Endothelial cell (in vitro differentiated cells): ENCODE data around the gene GDF2. TPM values are rescaled to one million over a fixed set of nuclear protein-coding genes. Genes with fewer than 3 reads are reported as not detected.

Experiments
- DNase-seq: peaks from one replicate; pipeline ENCODE4 v3.0.0; 2021; ENCODE audit warnings: low spot score
- H3K27ac Mint-ChIP-seq: one replicate; pipeline ENCODE4 v1.8.0; 2021; ENCODE audit warnings: mixed read lengths, inconsistent platforms; ENCODE audit not compliant: unreplicated experiment
- H3K27me3 Mint-ChIP-seq: one replicate; pipeline ENCODE4 v1.8.0; 2021; ENCODE audit warnings: mild to moderate bottlenecking, moderate library complexity, mixed read lengths, inconsistent platforms; ENCODE audit not compliant: unreplicated experiment
- H3K36me3 Mint-ChIP-seq: one replicate; pipeline ENCODE4 v1.8.0; 2021; ENCODE audit warnings: mild to moderate bottlenecking, low read depth, mixed read lengths, inconsistent platforms; ENCODE audit not compliant: unreplicated experiment
- H3K4me1 Mint-ChIP-seq: one replicate; pipeline ENCODE4 v1.8.0; 2021; ENCODE audit warnings: mild to moderate bottlenecking, mixed read lengths, inconsistent platforms; ENCODE audit not compliant: unreplicated experiment
- H3K4me3 Mint-ChIP-seq: one replicate; pipeline ENCODE4 v1.8.0; 2021; ENCODE audit warnings: mild to moderate bottlenecking, mixed read lengths, inconsistent platforms; ENCODE audit not compliant: unreplicated experiment
- H3K9me3 Mint-ChIP-seq: one replicate; pipeline ENCODE4 v1.8.0; 2021; ENCODE audit warnings: mixed read lengths, inconsistent platforms; ENCODE audit not compliant: unreplicated experiment
- CTCF ChIP-seq: fragments of 200-600 bp; sonication (generic); IDR thresholded peaks from one replicate; pipeline ENCODE4 v1.5.0; 2021; ENCODE audit warnings: antibody characterized with exemption; ENCODE audit not compliant: unreplicated experiment
- total RNA-seq: library from RNA; stranded (reverse); fragmentation: NEBNext Ultra II Directional; extraction: Animal tissue kit (Norgen Biotek cat#: 25700); gene quantifications from one replicate; pipeline ENCODE4 v1.2.1, GENCODE V29; 2021; ENCODE audit not compliant: unreplicated experiment

GDF2 gene
- total RNA-seq, 1 donor from 2014 or later, result not detected

- Mint-ChIP-seq H3K4me3 (no peak overlapping the region), H3K4me1 (peaks cover 17% of the 10 kb centered on the region), H3K27ac (no peak overlapping the region), H3K27me3 (peaks cover 11% of the 10 kb centered on the region), H3K9me3 (no peaks in the 10 kb centered on the region), H3K36me3 (no peaks in the 10 kb centered on the region)
- no peak for DNase-seq
- no peak for TF ChIP-seq CTCF
These were observed 34.9 kb upstream of the GDF2 start for GRCh38 chr10:47287365-47287802.

DNA sequence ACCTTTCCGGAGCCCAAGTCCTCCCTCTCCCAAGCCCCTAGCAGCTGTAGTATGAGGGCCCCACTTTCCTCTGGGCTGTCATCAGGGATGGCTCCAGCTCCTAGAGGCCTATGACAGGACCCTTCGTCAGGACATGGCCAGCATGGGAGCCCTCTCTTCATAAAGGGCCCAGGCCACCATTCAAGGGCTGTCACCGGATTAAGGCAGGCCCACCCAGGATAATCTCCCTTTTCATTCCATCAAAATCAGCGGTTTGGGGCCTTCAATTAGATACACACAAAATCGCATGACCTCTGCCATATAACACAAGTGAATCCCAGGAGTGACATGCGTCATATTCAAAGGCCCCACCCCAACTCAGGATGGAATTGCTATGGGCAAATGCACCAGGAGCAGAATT, 34.4 kb upstream of the GDF2 start:
- Mint-ChIP-seq H3K4me1 (peaks cover 17% of the 10 kb centered on the region), H3K9me3 (no peaks in the 10 kb centered on the region)
- no peak for DNase-seq

GRCh38 chr10:47288236-47288635, 34.0 kb upstream of the GDF2 start:
- DNase-seq, result no peak
- H3K27ac Mint-ChIP-seq, result no peak overlapping the region
- no peaks in the 10 kb centered on the region for H3K36me3 Mint-ChIP-seq
- H3K27me3 Mint-ChIP-seq, result peaks cover 11% of the 10 kb centered on the region
- no peaks in the 10 kb centered on the region for H3K9me3 Mint-ChIP-seq
- H3K4me3 Mint-ChIP-seq, result no peak overlapping the region
- H3K4me1 Mint-ChIP-seq, result peaks cover 17% of the 10 kb centered on the region
- TF ChIP-seq CTCF, result no peak

More for the DNA sequence above, 34.4 kb upstream of the GDF2 start:
- no peak for TF ChIP-seq CTCF
- no peak overlapping the region for H3K4me3 Mint-ChIP-seq
- no peaks in the 10 kb centered on the region for H3K36me3 Mint-ChIP-seq
- H3K27me3 Mint-ChIP-seq, result peaks cover 11% of the 10 kb centered on the region
- H3K27ac Mint-ChIP-seq, result no peak overlapping the region

DNA sequence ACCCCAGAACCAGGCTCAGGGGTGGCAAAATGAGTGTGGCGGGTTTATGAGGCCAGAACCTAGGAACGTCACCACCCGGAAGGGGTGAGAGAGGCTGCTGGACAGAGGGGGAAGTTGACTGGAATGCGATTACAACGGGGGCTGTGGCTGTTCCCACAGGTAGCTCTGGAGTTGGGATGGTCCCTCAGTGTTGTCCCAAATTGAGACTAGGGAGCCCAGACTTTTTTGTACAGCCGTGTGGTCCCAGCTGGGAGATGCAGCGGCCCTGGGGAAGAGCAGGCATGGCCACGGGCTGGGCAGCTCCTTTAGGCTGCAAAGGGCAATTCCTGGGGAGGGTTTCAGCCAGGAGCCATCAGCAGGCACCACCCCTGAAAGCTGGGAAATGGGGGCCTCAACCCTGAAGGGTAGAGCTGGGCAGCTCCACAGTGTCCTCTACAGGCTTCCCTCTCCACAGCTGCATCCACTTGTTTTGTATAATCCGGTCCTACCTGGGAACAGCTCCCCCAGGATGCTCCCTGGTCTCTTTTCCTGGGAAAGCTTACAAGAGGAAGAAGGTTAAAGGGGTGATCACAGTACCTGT, 33.2 kb upstream of the GDF2 start:
- no peak overlapping the region for H3K4me3 Mint-ChIP-seq
- H3K27me3 Mint-ChIP-seq, result peaks cover 11% of the 10 kb centered on the region
- no peak overlapping the region for H3K27ac Mint-ChIP-seq
- TF ChIP-seq CTCF, result no peak
- peaks cover 17% of the 10 kb centered on the region for H3K4me1 Mint-ChIP-seq
- no peaks in the 10 kb centered on the region for H3K36me3 Mint-ChIP-seq
- DNase-seq, result no peak
- no peaks in the 10 kb centered on the region for H3K9me3 Mint-ChIP-seq

DNA sequence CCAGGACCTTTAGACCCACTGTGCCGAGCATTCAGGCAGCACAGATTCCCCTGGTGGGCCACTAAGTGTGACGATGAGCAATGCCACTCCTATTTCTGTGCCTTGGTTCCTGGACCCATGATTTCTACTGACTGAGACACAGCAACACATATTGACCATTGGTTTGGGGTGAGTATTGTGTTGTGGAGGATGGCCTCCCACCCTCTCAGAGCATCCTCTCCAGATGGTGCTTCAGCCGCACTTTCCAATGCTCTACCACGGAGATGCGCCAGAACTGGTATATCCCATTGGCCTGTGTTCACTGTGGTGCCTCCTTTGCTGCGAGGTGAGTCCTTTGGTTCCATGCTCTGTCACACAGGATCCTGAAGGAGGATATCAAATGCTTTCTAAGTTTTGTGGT, 32.3 kb upstream of the GDF2 start:
- H3K27me3 Mint-ChIP-seq, result peaks cover 11% of the 10 kb centered on the region
- peaks cover 17% of the 10 kb centered on the region for H3K4me1 Mint-ChIP-seq

More for the DNA sequence above, 32.3 kb upstream of the GDF2 start:
- TF ChIP-seq CTCF, result no peak
- H3K27ac Mint-ChIP-seq, result no peak overlapping the region
- no peaks in the 10 kb centered on the region for H3K36me3 Mint-ChIP-seq
- H3K4me3 Mint-ChIP-seq, result no peak overlapping the region
- H3K9me3 Mint-ChIP-seq, result no peaks in the 10 kb centered on the region
- no peak for DNase-seq
